Endothelial cell of umbilical vein (primary cell): ENCODE results near the gene COQ3. TPM values are rescaled to one million over a fixed set of nuclear protein-coding genes. Genes with fewer than 3 reads are reported as not detected.

ENCODE experiments used
- BruUV-seq: library from RNA; stranded (reverse); fragments of 400-500 nt; replicated peaks from 2 replicates; lab custom pipeline; 2021; lab: Mats Ljungman, UMichigan
- CTCF ChIA-PET: fragments of 300-600, 350-600 bp; sonication (Branson Sonifier 250); formaldehyde crosslinking; loops from one replicate; lab custom pipeline; 2021; ENCODE audit warnings: antibody characterized with exemption, inconsistent platforms; lab: Charles Lee
- POLR2A ChIA-PET: fragments of 300-600, 350-600 bp; sonication (Branson Sonifier 250); formaldehyde crosslinking; loops from one replicate; lab custom pipeline; 2021; ENCODE audit warnings: antibody characterized with exemption, inconsistent platforms; lab: Charles Lee
- DNase-seq: peaks from one replicate; pipeline ENCODE4 v3.0.0-alpha.2; 2011; ENCODE audit warnings: low read depth, low spot score
- FAIRE-seq: peaks from 2 replicates; lab custom pipeline; 2011; peaks lifted over from hg19 to GRCh38; lab: Jason Lieb, UNC
- H2AFZ ChIP-seq: 2 replicates; pipeline ENCODE4 v1.6.0; 2012; ENCODE audit warnings: low read depth, low read length, control low read depth, inconsistent platforms
- H3K27ac ChIP-seq: 2 replicates; pipeline ENCODE4 v1.5.1; 2011; ENCODE audit warnings: low read depth, mild to moderate bottlenecking, control low read depth, low read length, moderate library complexity; ENCODE audit not compliant: insufficient read depth
- H3K27me3 ChIP-seq, 2 experiments: 2 replicates each; pipeline versions ENCODE4 v1.6.0 to v1.6.1; 2011; ENCODE audit warnings: low read length in 2 of 2, mixed read lengths in 1 of 2; ENCODE audit not compliant: control insufficient read depth in 2 of 2, insufficient read depth in 2 of 2
- H3K36me3 ChIP-seq, 2 experiments: 2 replicates in 1 of 2; 3 replicates in 1 of 2; pipeline ENCODE4 v1.5.1; 2011; ENCODE audit warnings: low read length in 2 of 2, mild to moderate bottlenecking in 1 of 2, moderate library complexity in 1 of 2; ENCODE audit not compliant: control insufficient read depth in 2 of 2, insufficient read depth in 2 of 2; ENCODE audit errors: extremely low read depth in 1 of 2
- H3K4me1 ChIP-seq: 3 replicates; pipeline ENCODE4 v1.5.1; 2011; ENCODE audit warnings: mild to moderate bottlenecking, low read length; ENCODE audit not compliant: control insufficient read depth, insufficient read depth; ENCODE audit errors: extremely low read depth
- H3K4me2 ChIP-seq: 2 replicates; pipeline ENCODE4 v1.6.1; 2011; ENCODE audit warnings: low read length, control low read depth, mixed read lengths; ENCODE audit not compliant: insufficient read depth
- H3K4me3 ChIP-seq, 3 experiments: fragments of 200-600 bp in 1 of 3; sonication (generic), shearing (Covaris generic) in 1 of 3; replicated peaks in 1 of 3; 2 replicates each; pipeline ENCODE4 v1.5.1; 2011 to 2016; ENCODE audit warnings: control low read depth in 3 of 3, low read length in 3 of 3, mild to moderate bottlenecking in 2 of 3, inconsistent platforms in 1 of 3, low read depth in 1 of 3, moderate library complexity in 1 of 3; ENCODE audit not compliant: insufficient read depth in 1 of 3
- H3K79me2 ChIP-seq: 2 replicates; pipeline ENCODE4 v1.6.0; 2012; ENCODE audit warnings: low read length, inconsistent platforms; ENCODE audit not compliant: control insufficient read depth, insufficient read depth
- H3K9ac ChIP-seq: replicated peaks from 2 replicates; pipeline ENCODE3; 2011; ENCODE audit warnings: low read length, control low read depth; ENCODE audit not compliant: insufficient read depth; ENCODE audit errors: extremely low read depth
- H3K9me1 ChIP-seq: replicated peaks from 3 replicates; pipeline ENCODE4 v1.6.0; 2011; ENCODE audit warnings: mild to moderate bottlenecking, low read length; ENCODE audit not compliant: control insufficient read depth, insufficient read depth; ENCODE audit errors: extremely low read depth
- H3K9me3 ChIP-seq: replicated peaks from 2 replicates; pipeline ENCODE4 v1.5.1; 2012; ENCODE audit warnings: low read length, inconsistent platforms; ENCODE audit not compliant: control insufficient read depth, insufficient read depth
- H4K20me1 ChIP-seq: replicated peaks from 2 replicates; pipeline ENCODE3; 2011; ENCODE audit warnings: mild to moderate bottlenecking, low read length; ENCODE audit not compliant: control insufficient read depth, insufficient read depth; ENCODE audit errors: extremely low read depth
- EZH2 ChIP-seq: IDR thresholded peaks from 2 replicates; pipeline ENCODE4 v1.6.1; 2012; ENCODE audit warnings: borderline replicate concordance, low read depth, mild to moderate bottlenecking, moderate library complexity, low read length, inconsistent platforms; ENCODE audit not compliant: severe bottlenecking
- FOS ChIP-seq: IDR thresholded peaks from 2 replicates; pipeline ENCODE4 v1.6.1; 2011; ENCODE audit warnings: mild to moderate bottlenecking, low read length, moderate library complexity, borderline replicate concordance; ENCODE audit not compliant: insufficient read depth
- GATA2 ChIP-seq: IDR thresholded peaks from 2 replicates; pipeline ENCODE4 v1.7.0; 2011; ENCODE audit warnings: low read depth, mild to moderate bottlenecking, moderate library complexity, mixed read lengths, low read length; ENCODE audit not compliant: insufficient read length, insufficient read depth
- JUN ChIP-seq: IDR thresholded peaks from 2 replicates; pipeline ENCODE4 v1.6.1; 2011; ENCODE audit warnings: borderline replicate concordance, low read depth; ENCODE audit not compliant: insufficient read length, insufficient read depth
- MYC ChIP-seq: IDR thresholded peaks from one replicate; pipeline ENCODE4 v1.6.1; 2011; ENCODE audit warnings: mild to moderate bottlenecking, low read depth, low read length
- POLR2A ChIP-seq: IDR thresholded peaks from 2 replicates; pipeline ENCODE4 v1.6.1; 2012; ENCODE audit warnings: low read depth, mild to moderate bottlenecking, control low read depth, low read length
- POLR2AphosphoS5 ChIP-seq: IDR thresholded peaks from 2 replicates; pipeline ENCODE4 v1.6.1; 2012; ENCODE audit warnings: low read depth, mild to moderate bottlenecking, control low read depth, low read length, moderate library complexity; ENCODE audit not compliant: insufficient read depth
- dilution Hi-C: fragments of 300-500 bp; cut with MboI; formaldehyde crosslinking; loops from one replicate; pipeline ENCODE4 v1.15.0; 2019; ENCODE audit warnings: low sequenced_read_pairs; ENCODE audit not compliant: extremely low pct_ligation_motif_present
- intact Hi-C: fragments of 100-400 bp; cut with micrococcal nuclease; formaldehyde crosslinking; loops from one replicate; pipeline ENCODE4 v1.10.0; 2022
- polyA plus RNA-seq, 4 experiments: library from polyadenylated mRNA; depleted of rRNA in 3 of 4; stranded (reverse) in 3 of 4; unstranded in 1 of 4; fragments of >200 nt; gene quantifications; 2 replicates each; pipeline versions ENCODE4 v1.2.1 to v1.2.3, GENCODE V29; 2011 to 2012; ENCODE audit warnings: missing spikeins in 1 of 4
- total RNA-seq: library from RNA; stranded (reverse); gene quantifications from 2 replicates; pipeline ENCODE4 v1.2.3, GENCODE V29; 2021
- TF ChIP-seq, protein P1 (sequence below), 2 donors: IDR thresholded peaks; 1 replicate in 1 of 2; 2 replicates in 1 of 2; pipeline ENCODE4 v1.5.1; 2011; ENCODE audit warnings: low read length in 2 of 2, mild to moderate bottlenecking in 2 of 2, moderate library complexity in 2 of 2, control low read depth in 1 of 2, inconsistent platforms in 1 of 2, low read depth in 1 of 2; ENCODE audit not compliant: insufficient read depth in 1 of 2; ENCODE audit errors: extremely low read depth in 1 of 2
- TF ChIP-seq, protein P2 (sequence below): IDR thresholded peaks from 2 replicates; pipeline ENCODE4 v1.6.1; 2011; ENCODE audit not compliant: insufficient read depth, insufficient read length

Gene COQ3
- total and polyA plus RNA-seq, 2 donors (not counting 3 experiments of a cell fraction or from before 2014, with no cell fraction given): 4.0 to 7.5 TPM

DNA sequence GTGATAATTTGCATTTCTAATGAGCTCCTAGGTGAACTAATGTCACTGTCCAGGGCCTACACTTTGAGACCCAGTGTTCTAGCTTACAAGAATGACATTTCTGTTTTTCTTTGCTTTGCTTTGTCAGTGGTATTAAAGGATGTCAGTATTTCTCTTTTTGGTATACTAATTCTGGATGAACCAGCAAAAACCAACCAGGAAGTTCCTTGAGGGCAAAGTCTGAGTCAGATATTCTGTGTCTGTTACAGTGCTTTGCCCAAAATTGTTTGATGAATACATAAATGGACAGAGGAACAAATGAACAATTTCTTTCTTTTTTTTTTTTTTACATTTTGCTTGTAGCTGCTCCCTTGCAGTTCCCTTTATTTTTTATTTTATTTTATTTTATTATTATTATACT, 15.4 kb downstream of the COQ3 start:
- Histone ChIP-seq H3K9ac (no peak overlapping the region), H3K4me1 (no peaks in the 10 kb centered on the region), H3K27me3 (no peaks in the 10 kb centered on the region), H3K79me2 (no peaks in the 10 kb centered on the region), H3K27ac (no peak overlapping the region), H4K20me1 (no peaks in the 10 kb centered on the region), H3K9me3 (no peaks in the 10 kb centered on the region), H3K9me1 (no peaks in the 10 kb centered on the region), H3K4me2 (no peak overlapping the region), H3K4me3 (no peak overlapping the region), H3K36me3 (no peaks in the 10 kb centered on the region), H2AFZ (no peak overlapping the region)
- intact Hi-C loops (no loop called here), dilution Hi-C loops (no loop called here)
- no peak for FAIRE-seq
- BruUV-seq: no TSS peak
- TF ChIP-seq, protein P1, sequence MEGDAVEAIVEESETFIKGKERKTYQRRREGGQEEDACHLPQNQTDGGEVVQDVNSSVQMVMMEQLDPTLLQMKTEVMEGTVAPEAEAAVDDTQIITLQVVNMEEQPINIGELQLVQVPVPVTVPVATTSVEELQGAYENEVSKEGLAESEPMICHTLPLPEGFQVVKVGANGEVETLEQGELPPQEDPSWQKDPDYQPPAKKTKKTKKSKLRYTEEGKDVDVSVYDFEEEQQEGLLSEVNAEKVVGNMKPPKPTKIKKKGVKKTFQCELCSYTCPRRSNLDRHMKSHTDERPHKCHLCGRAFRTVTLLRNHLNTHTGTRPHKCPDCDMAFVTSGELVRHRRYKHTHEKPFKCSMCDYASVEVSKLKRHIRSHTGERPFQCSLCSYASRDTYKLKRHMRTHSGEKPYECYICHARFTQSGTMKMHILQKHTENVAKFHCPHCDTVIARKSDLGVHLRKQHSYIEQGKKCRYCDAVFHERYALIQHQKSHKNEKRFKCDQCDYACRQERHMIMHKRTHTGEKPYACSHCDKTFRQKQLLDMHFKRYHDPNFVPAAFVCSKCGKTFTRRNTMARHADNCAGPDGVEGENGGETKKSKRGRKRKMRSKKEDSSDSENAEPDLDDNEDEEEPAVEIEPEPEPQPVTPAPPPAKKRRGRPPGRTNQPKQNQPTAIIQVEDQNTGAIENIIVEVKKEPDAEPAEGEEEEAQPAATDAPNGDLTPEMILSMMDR (IDR thresholded peaks at IDR 0.05; ENCODE audit: extremely low read depth in 1 of 2, insufficient read depth in 1 of 2, low read depth in 1 of 2, low read length in 2 of 2): no peak
- TF ChIP-seq MYC (no peak), POLR2AphosphoS5 (no peak), JUN (no peak), EZH2 (no peak), GATA2 (no peak), POLR2A (no peak), FOS (no peak)
- TF ChIP-seq, protein P2, sequence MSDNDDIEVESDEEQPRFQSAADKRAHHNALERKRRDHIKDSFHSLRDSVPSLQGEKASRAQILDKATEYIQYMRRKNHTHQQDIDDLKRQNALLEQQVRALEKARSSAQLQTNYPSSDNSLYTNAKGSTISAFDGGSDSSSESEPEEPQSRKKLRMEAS: no peak
- no peak for DNase-seq
- CTCF ChIA-PET: interaction anchor here (0.9 to 1.0 kb wide), 2 partner anchors 10 to 49 kb away, joined by 3 to 5 read pairs; no protein-coding TSS in a partner anchor
- POLR2A ChIA-PET: interaction anchor here (0.7 kb wide), 1 partner anchor 15 kb away, joined by 3 read pairs; the partner anchor contains the start of gene COQ3
